VCaP (cell line): ENCODE results near the gene ACMSD.

Source experiments
- H3K27ac ChIP-seq: fragments of 450-650 bp; 2 replicates; pipeline ENCODE4 v1.5.1; 2017
- CTCF ChIP-seq: fragments of 450-650 bp; conservative IDR thresholded peaks from 2 replicates; pipeline ENCODE4 v1.5.1; 2017; ENCODE audit warnings: mild to moderate bottlenecking, moderate library complexity

The ACMSD gene

DNA sequence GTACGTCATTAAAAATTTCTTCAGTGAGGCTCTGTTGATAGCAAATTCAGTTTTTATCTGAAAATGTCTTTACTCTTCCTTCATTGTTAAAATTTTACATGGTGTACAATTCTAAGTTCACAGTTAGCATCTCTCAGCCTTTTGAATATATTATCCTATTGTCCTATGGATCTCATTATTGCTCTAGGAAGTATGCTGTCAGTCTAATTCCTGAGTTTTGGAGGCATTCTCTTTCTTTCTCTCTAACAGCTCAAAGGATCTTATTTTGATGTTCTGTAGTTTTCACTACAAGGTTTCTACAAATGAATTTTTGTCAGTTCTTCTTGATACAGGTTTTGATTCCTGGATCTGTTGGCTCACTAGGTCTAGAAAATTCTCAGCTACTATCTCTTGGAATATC is 2.9 kb upstream of the ACMSD start:
- H3K27ac ChIP-seq, result no peak overlapping the region
- no peak for TF ChIP-seq CTCF

DNA sequence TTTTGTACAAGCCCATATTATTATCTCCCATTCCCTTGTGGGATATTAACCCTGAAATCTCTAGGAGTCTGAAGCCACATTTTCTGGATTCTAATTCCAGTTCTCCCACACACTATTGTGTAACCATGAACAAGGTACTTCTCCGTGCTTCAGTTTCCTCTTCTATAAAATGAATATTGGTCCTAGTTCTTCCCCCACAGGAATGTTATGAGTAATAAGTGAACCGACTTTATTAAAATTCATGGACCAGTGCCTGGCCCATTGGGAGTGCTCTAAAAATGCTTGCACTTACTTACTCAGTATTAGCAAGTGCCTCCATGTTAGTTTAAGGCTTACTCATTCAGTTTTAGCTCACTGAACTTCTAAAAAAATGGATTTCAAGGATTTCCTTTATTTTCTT is 1.4 kb upstream of the ACMSD start:
- no peak overlapping the region for H3K27ac ChIP-seq
- no peak for TF ChIP-seq CTCF

- H3K27ac ChIP-seq, result peak overlapping the region; percentile 61
- no peak for TF ChIP-seq CTCF
Measured at GRCh38 chr2:134839649-134840048, 1.2 kb downstream of the ACMSD start.

GRCh38 chr2:134842930-134843490 is 4.6 kb downstream of the ACMSD start:
- H3K27ac ChIP-seq, result no peak overlapping the region
- TF ChIP-seq CTCF, result no peak

DNA sequence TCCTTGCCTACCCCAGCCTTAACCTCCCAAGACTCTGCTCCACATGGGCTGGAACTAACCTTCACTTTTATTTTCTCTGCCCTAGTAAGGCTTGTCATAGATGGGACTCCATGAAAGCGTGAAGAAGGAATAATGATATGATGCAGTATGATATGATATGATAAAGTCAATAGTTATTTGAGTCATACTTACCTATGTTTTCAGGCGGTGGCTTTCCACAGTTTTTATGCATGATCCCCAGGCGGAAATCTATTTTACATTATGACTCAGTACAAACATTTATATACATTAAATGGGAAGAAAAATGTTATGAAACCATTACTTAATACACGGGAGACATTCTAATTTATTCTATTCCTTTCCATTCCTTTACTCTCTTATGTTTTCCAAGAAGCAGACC is 5.6 kb downstream of the ACMSD start:
- no peak for TF ChIP-seq CTCF
- no peak overlapping the region; the same call in 1 of the 2 replicates for H3K27ac ChIP-seq

- no peak for TF ChIP-seq CTCF
- H3K27ac ChIP-seq, result no peak overlapping the region
Measured at GRCh38 chr2:134845028-134845427, 6.6 kb downstream of the ACMSD start.

GRCh38 chr2:134845719-134846118 is 7.3 kb downstream of the ACMSD start:
- TF ChIP-seq CTCF, result no peak
- H3K27ac ChIP-seq, result peak overlapping the region; percentile 4; the same call in 1 of the 2 replicates
